C4-2B (cell line): ENCODE measurements around the gene SMYD4.

ENCODE experiments used
- H3K27ac ChIP-seq: fragments of 450-650 bp; 2 replicates; pipeline ENCODE4 v1.5.1; 2017
- CTCF ChIP-seq: fragments of 450-650 bp; conservative IDR thresholded peaks from 2 replicates; pipeline ENCODE4 v1.5.1; 2017; ENCODE audit warnings: mild to moderate bottlenecking
- ZFX ChIP-seq: fragments of 450-650 bp; IDR thresholded peaks from 2 replicates; pipeline ENCODE4 v1.6.1; 2017

The SMYD4 gene

GRCh38 chr17:1758807-1759206 is 70.9 kb downstream of the SMYD4 start:
- TF ChIP-seq ZFX: no peak
- no peak for TF ChIP-seq CTCF
- H3K27ac ChIP-seq: no peak overlapping the region

GRCh38 chr17:1755827-1756262 is 73.9 kb downstream of the SMYD4 start:
- no peak for TF ChIP-seq CTCF
- TF ChIP-seq ZFX: no peak

DNA sequence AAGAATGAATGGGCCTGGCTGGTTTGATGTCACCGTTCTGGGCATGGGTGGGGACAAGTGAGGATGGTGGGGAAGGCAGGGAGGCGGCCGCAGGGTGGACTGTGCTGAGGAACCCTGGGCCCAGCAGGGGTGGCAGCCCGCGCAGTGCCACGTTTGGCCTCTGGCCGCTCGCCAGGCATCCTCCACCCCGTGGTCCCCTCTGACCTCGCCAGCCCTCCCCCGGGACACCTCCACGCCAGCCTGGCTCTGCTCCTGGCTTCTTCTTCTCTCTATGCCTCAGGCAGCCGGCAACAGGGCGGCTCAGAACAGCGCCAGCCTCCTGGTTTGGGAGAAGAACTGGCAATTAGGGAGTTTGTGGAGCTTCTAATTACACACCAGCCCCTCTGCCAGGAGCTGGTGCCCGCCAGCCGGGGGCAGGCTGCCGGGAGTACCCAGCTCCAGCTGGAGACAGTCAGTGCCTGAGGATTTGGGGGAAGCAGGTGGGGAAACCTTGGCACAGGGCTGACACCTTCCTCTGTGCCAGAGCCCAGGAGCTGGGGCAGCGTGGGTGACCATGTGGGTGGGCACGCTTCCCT is 74.4 kb downstream of the SMYD4 start:
- no peak overlapping the region for H3K27ac ChIP-seq
- TF ChIP-seq ZFX (no peak), CTCF (no peak)

More at GRCh38 chr17:1755827-1756262, 73.9 kb downstream of the SMYD4 start:
- H3K27ac ChIP-seq: no peak overlapping the region

- TF ChIP-seq ZFX (no peak), CTCF (no peak)
- no peak overlapping the region for H3K27ac ChIP-seq
Measured at GRCh38 chr17:1754430-1755112, 75.1 kb downstream of the SMYD4 start.

GRCh38 chr17:1753767-1754429 is 75.8 kb downstream of the SMYD4 start:
- H3K27ac ChIP-seq: no peak overlapping the region
- no peak for TF ChIP-seq ZFX
- no peak for TF ChIP-seq CTCF

- H3K27ac ChIP-seq: no peak overlapping the region
Measured at GRCh38 chr17:1752425-1753262, 77.1 kb downstream of the SMYD4 start.

More at GRCh38 chr17:1752425-1753262, 77.1 kb downstream of the SMYD4 start:
- TF ChIP-seq CTCF (no peak), ZFX (no peak)
